Ovary (tissue), 3 donors: ENCODE results near the gene TMTC1.

ENCODE experiments used
- POLR2A ChIP-seq: fragments of 450-650 bp; IDR thresholded peaks from one replicate; pipeline ENCODE4 v1.6.1; 2017; ENCODE audit warnings: antibody characterized with exemption, mild to moderate bottlenecking, moderate library complexity
- TF ChIP-seq, protein P1 (sequence below), 3 donors: fragments of 450-650 bp in 2 of 3; fragments of 200-600 bp in 1 of 3; IDR thresholded peaks; one replicate each; pipeline versions ENCODE4 v1.5.1 to v1.8.0; 2016 to 2022; ENCODE audit warnings: antibody characterized with exemption in 3 of 3, mild to moderate bottlenecking in 1 of 3
- donor health status: DM: no; HTN: no; CAD: no.

DNA sequence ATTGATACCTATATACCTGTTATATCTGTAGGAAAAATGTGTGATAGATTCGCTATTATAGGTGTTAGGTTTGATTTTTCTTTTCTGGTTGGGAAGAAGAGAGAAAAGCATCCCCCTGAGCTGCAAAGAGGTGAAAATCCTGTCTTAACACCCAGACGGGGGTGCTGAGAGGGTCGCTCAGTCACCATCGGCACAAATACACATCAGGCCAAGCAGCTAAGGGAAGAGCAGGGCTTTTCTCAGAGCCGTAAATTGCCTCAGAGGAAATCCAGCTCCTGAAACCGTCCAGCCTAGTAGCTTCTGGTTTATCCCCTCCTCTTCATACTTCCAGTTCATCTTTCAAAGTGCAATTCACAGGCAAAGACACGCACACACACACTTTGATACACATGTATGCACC lies 175.2 kb downstream of the TMTC1 start:
- TF ChIP-seq, protein P1, sequence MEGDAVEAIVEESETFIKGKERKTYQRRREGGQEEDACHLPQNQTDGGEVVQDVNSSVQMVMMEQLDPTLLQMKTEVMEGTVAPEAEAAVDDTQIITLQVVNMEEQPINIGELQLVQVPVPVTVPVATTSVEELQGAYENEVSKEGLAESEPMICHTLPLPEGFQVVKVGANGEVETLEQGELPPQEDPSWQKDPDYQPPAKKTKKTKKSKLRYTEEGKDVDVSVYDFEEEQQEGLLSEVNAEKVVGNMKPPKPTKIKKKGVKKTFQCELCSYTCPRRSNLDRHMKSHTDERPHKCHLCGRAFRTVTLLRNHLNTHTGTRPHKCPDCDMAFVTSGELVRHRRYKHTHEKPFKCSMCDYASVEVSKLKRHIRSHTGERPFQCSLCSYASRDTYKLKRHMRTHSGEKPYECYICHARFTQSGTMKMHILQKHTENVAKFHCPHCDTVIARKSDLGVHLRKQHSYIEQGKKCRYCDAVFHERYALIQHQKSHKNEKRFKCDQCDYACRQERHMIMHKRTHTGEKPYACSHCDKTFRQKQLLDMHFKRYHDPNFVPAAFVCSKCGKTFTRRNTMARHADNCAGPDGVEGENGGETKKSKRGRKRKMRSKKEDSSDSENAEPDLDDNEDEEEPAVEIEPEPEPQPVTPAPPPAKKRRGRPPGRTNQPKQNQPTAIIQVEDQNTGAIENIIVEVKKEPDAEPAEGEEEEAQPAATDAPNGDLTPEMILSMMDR (IDR thresholded peaks at IDR 0.05): no peak
- no peak for TF ChIP-seq POLR2A
